Neural progenitor cell (in vitro differentiated cells): ENCODE results near the gene SFSWAP.

Source experiments
- EZH2 ChIP-seq: fragments of 200-600 bp; sonication (generic); IDR thresholded peaks from 2 replicates; pipeline ENCODE4 v1.6.1; 2017; ENCODE audit warnings: antibody characterized with exemption, mild to moderate bottlenecking, moderate library complexity
- TF ChIP-seq, protein P1 (sequence below): fragments of 200-600 bp; sonication (generic); IDR thresholded peaks from 2 replicates; pipeline ENCODE4 v1.5.1; 2017; ENCODE audit warnings: antibody characterized with exemption, mild to moderate bottlenecking

DNA sequence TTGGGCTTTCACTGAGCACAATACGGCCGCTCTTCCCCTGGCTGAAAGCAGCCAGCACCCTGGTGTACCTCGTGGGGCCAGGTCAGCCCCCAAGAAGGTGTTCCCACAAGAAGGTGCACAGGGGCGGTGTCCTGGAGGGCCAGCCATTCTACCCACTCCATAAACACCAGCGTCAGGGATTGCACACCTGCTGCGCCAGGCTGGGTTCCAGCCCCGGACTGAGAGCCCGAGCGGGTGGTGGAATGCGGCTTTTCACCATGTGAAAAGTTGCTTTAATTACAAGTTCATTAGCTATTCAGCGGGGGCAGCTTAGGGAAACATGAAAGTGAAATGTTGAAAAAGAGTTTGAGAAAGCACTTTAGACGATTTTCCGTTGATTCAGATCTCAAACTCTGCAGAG lies 99.8 kb downstream of the SFSWAP start:
- TF ChIP-seq, protein P1, sequence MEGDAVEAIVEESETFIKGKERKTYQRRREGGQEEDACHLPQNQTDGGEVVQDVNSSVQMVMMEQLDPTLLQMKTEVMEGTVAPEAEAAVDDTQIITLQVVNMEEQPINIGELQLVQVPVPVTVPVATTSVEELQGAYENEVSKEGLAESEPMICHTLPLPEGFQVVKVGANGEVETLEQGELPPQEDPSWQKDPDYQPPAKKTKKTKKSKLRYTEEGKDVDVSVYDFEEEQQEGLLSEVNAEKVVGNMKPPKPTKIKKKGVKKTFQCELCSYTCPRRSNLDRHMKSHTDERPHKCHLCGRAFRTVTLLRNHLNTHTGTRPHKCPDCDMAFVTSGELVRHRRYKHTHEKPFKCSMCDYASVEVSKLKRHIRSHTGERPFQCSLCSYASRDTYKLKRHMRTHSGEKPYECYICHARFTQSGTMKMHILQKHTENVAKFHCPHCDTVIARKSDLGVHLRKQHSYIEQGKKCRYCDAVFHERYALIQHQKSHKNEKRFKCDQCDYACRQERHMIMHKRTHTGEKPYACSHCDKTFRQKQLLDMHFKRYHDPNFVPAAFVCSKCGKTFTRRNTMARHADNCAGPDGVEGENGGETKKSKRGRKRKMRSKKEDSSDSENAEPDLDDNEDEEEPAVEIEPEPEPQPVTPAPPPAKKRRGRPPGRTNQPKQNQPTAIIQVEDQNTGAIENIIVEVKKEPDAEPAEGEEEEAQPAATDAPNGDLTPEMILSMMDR, result no peak
- TF ChIP-seq EZH2, result no peak
